Peyer's patch (tissue), 4 donors: ENCODE results near the gene YOD1.

Source experiments
- CTCF ChIP-seq, 6 experiments: fragments of 450-650 bp in 4 of 6; fragments of 200-600 bp in 2 of 6; sonication (generic) in 1 of 6; IDR thresholded peaks; one replicate each; pipeline ENCODE4 v1.5.1; 2017 to 2019; ENCODE audit warnings: antibody characterized with exemption in 6 of 6, mild to moderate bottlenecking in 3 of 6, moderate library complexity in 1 of 6
- POLR2A ChIP-seq, 2 donors: fragments of 450-650 bp; IDR thresholded peaks; one replicate each; pipeline ENCODE4 v1.5.1; 2017; ENCODE audit warnings: antibody characterized with exemption in 2 of 2, mild to moderate bottlenecking in 2 of 2, moderate library complexity in 2 of 2

- no peak for TF ChIP-seq CTCF (IDR thresholded peaks at IDR 0.05)
- TF ChIP-seq POLR2A (IDR thresholded peaks at IDR 0.05): no peak
Measured at GRCh38 chr1:207035877-207036551, 15.0 kb downstream of the YOD1 start.
